Body of pancreas (tissue), 4 donors: Measurements from ENCODE around the gene PLEKHM1. TPM values are rescaled to one million over a fixed set of nuclear protein-coding genes. Genes with fewer than 3 reads are reported as not detected.

Experiments
- ATAC-seq: fragments of 150-250 bp; one replicate; pipeline ENCODE4 v1.9.1; 2016
- DNase-seq, 4 donors: peaks; one replicate each; pipeline ENCODE4 v3.0.0-alpha.2; 2019
- H3K27ac ChIP-seq, 4 donors: fragments of 200-600 bp; sonication (generic); 1 replicate in 3 of 4; 2 replicates in 1 of 4; pipeline versions ENCODE4 v1.5.1 to v1.6.1; 2016 to 2019; ENCODE audit warnings: mild to moderate bottlenecking in 1 of 4, mixed read lengths in 1 of 4, moderate library complexity in 1 of 4
- H3K27me3 ChIP-seq, 2 donors: fragments of 200-600 bp; sonication (generic); one replicate each; pipeline ENCODE4 v1.6.0; 2016; ENCODE audit warnings: mild to moderate bottlenecking in 1 of 2
- H3K36me3 ChIP-seq, 2 donors: fragments of 200-600 bp; sonication (generic); replicated peaks in 1 of 2; 2 replicates each; pipeline ENCODE4 v1.5.1; 2016; ENCODE audit warnings: low read depth in 2 of 2; ENCODE audit not compliant: insufficient read depth in 1 of 2
- H3K4me1 ChIP-seq: fragments of 200-600 bp; sonication (generic); one replicate; pipeline ENCODE4 v1.6.0; 2016
- H3K4me3 ChIP-seq, 2 donors: fragments of 200-600 bp; sonication (generic); 1 replicate in 1 of 2; 2 replicates in 1 of 2; pipeline ENCODE4 v1.5.1; 2016 to 2019
- H3K9me3 ChIP-seq, 3 donors: fragments of 200-600 bp; sonication (generic); 1 replicate in 2 of 3; 2 replicates in 1 of 3; pipeline ENCODE4 v1.5.1; 2016
- CTCF ChIP-seq, 7 experiments: fragments of 450-650 bp in 4 of 7; fragments of 200-600 bp in 3 of 7; sonication (generic) in 3 of 7; IDR thresholded peaks; one replicate each; pipeline ENCODE4 v1.5.1; 2016 to 2019; ENCODE audit warnings: antibody characterized with exemption in 7 of 7
- POLR2A ChIP-seq, 3 donors: fragments of 450-650 bp; IDR thresholded peaks; one replicate each; pipeline ENCODE4 v1.6.1; 2016; ENCODE audit warnings: antibody characterized with exemption in 3 of 3, mild to moderate bottlenecking in 2 of 3
- WGBS, 2 donors: methylation state at CpG; one replicate each; pipeline ENCODE4 v1.1.5; 2017; 5-methylcytosine and 5-hydroxymethylcytosine counted together
- intact Hi-C: fragments of 100-400 bp; cut with DNase I; formaldehyde crosslinking; loops from one replicate; pipeline ENCODE4 v1.15.1; 2023
- total RNA-seq, 2 donors: library from RNA; depleted of rRNA; stranded (reverse); fragments of >200 nt; gene quantifications; one replicate each; pipeline ENCODE4 v1.1.0, GENCODE V29; 2016

PLEKHM1 gene
- total RNA-seq, 2 donors from 2014 or later, result 20.8 to 35.3 TPM

GRCh38 chr17:45395569-45396415 lies 94.7 kb downstream of the PLEKHM1 start:
- Histone ChIP-seq H3K36me3 (no peaks in the 10 kb centered on the region), H3K9me3 (no peaks in the 10 kb centered on the region), H3K4me1 (peaks cover 8% of the 10 kb centered on the region), H3K27me3 (no peaks in the 10 kb centered on the region), H3K4me3 (no peak overlapping the region), H3K27ac (no peak overlapping the region)
- WGBS, 2 donors, result 77 to 90% methylated on average over 41 to 42 of the region's 60 CpGs
- no peak for TF ChIP-seq CTCF (IDR thresholded peaks at IDR 0.05)
- TF ChIP-seq POLR2A (IDR thresholded peaks at IDR 0.05), result no peak
- DNase-seq (no peak), ATAC-seq (peak; percentile 13)
- intact Hi-C loops, result no loop called here

DNA sequence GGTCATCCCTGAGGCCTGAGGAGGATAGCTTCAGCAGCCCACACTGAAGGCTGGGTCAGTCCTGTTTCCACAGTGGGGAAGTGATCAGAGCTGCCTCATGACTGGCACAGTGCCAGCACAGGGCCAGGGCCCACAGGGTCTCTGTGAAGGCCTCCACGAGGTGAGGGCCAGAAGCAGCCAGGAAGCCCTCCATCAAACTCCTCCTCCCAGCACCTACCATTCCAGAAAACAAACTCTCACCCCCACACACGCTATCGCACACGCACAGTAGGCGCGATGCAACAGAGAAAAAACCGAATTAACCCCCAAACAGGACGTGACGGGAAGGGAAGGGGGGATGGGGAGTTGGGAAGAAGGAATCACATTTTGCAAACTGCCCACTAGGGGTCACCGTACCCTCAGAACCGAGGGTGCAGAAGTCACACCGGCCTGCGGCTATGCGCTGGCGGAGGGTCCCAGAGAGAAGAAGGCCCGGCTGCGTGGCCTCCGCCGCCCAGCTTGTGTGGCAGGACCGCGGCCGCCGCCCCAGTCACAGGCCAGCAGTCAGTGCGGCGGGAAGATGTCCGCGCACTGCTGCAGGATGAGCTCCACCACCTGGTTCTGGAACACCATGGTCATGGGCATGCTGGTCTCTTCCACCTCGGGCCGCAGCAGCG lies 95.5 kb downstream of the PLEKHM1 start:
- Histone ChIP-seq H3K4me1 (peaks cover 8% of the 10 kb centered on the region), H3K4me3 (no peak overlapping the region), H3K27ac (no peak overlapping the region), H3K27me3 (no peaks in the 10 kb centered on the region), H3K36me3 (no peaks in the 10 kb centered on the region), H3K9me3 (no peaks in the 10 kb centered on the region)
- TF ChIP-seq POLR2A (IDR thresholded peaks at IDR 0.05) (no peak), CTCF (IDR thresholded peaks at IDR 0.05) (peak; percentile 51 to 84 (median 65))
- intact Hi-C loops, result no loop called here
- WGBS, 2 donors, result 6 to 12% methylated on average over 9 to 29 of the region's 30 CpGs
- peak; percentile 65 to 73 (median 70) for DNase-seq
- peak; percentile 80 for ATAC-seq

GRCh38 chr17:45394564-45394912 lies 96.0 kb downstream of the PLEKHM1 start:
- no peak for ATAC-seq
- no peaks in the 10 kb centered on the region for H3K36me3 ChIP-seq
- intact Hi-C loops, result no loop called here

DNA sequence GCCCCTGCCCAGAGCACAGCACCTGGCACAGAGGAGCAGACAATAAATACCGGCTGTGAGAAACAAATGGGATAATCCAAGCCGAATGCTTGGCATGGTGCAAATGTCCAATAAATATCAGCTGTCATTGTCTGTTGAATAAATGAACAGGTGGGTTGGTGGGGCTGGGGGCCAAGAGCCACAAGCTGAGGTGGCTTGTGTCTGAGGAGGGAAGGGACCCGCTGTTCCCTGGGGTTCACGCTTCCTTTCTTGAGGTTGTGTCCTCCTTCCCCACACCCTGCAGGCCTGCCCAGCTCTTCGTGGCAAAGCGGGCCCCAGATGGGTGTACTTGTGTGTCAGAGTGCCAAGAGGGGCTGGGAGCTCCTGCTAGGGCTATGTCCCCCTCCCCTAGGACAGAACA lies 96.4 kb downstream of the PLEKHM1 start:
- H3K36me3 ChIP-seq, result no peaks in the 10 kb centered on the region
- no peaks in the 10 kb centered on the region for H3K9me3 ChIP-seq
- H3K4me1 ChIP-seq, result peaks cover 8% of the 10 kb centered on the region
- ATAC-seq, result no peak
- no peaks in the 10 kb centered on the region for H3K27me3 ChIP-seq
- WGBS, 2 donors, result 47 to 74% methylated on average over 2 to 6 of the region's 6 CpGs
- TF ChIP-seq POLR2A (IDR thresholded peaks at IDR 0.05) (no peak), CTCF (IDR thresholded peaks at IDR 0.05) (no peak)
- H3K4me3 ChIP-seq, result no peak overlapping the region
- intact Hi-C loops, result no loop called here
- DNase-seq, result no peak
- H3K27ac ChIP-seq, result no peak overlapping the region

More at GRCh38 chr17:45394564-45394912, 96.0 kb downstream of the PLEKHM1 start:
- 69 to 73% methylated on average over 4 of the region's 4 CpGs for WGBS, 2 donors
- Histone ChIP-seq H3K27ac (no peak overlapping the region), H3K4me1 (peaks cover 8% of the 10 kb centered on the region), H3K27me3 (no peaks in the 10 kb centered on the region), H3K4me3 (no peak overlapping the region), H3K9me3 (no peaks in the 10 kb centered on the region)
- TF ChIP-seq CTCF (IDR thresholded peaks at IDR 0.05) (no peak), POLR2A (IDR thresholded peaks at IDR 0.05) (no peak)
- no peak for DNase-seq
